Stimulated activated CD8-positive, alpha-beta memory T cell treated with anti-CD3 and anti-CD28 coated beads, Interleukin-4, amount 100 ng/mL, for 24 hours (primary cell): ENCODE data around the gene COL1A1.

Source experiments
- DNase-seq: peaks from one replicate; pipeline ENCODE4 v3.0.0-alpha.2; 2020; ENCODE audit warnings: low read depth

Gene COL1A1

GRCh38 chr17:50141026-50141744 lies 60.2 kb downstream of the COL1A1 start:
- no peak for DNase-seq

GRCh38 chr17:50139950-50140885 lies 61.2 kb downstream of the COL1A1 start:
- DNase-seq = peak; percentile 68

- DNase-seq = no peak
These were observed 62.1 kb downstream of the COL1A1 start for GRCh38 chr17:50139185-50139783.

- no peak for DNase-seq
These were observed 64.4 kb downstream of the COL1A1 start for GRCh38 chr17:50137042-50137441.

- DNase-seq = no peak
These were observed 65.2 kb downstream of the COL1A1 start for GRCh38 chr17:50136096-50136687.

- no peak for DNase-seq
These were observed 65.9 kb downstream of the COL1A1 start for GRCh38 chr17:50135316-50136095.

GRCh38 chr17:50134206-50135110 lies 67.0 kb downstream of the COL1A1 start:
- DNase-seq = no peak

- DNase-seq = no peak
These were observed 67.7 kb downstream of the COL1A1 start for GRCh38 chr17:50133769-50134099.
